ENCODE data around the gene IGF1R.

IGF1R gene

GRCh38 chr15:98898122-98898521 lies 249.8 kb downstream of the IGF1R start:
- no peak for DNase-seq

- peak; percentile 2 for DNase-seq
Measured at GRCh38 chr15:98899272-98900021, 251.1 kb downstream of the IGF1R start.

GRCh38 chr15:98900356-98900755 lies 252.0 kb downstream of the IGF1R start:
- no peak for DNase-seq

- no peak for DNase-seq
Measured at GRCh38 chr15:98901434-98902072, 253.2 kb downstream of the IGF1R start.

GRCh38 chr15:98902931-98903330 lies 254.6 kb downstream of the IGF1R start:
- no peak for DNase-seq

GRCh38 chr15:98903377-98904018 lies 255.2 kb downstream of the IGF1R start:
- no peak for DNase-seq

- DNase-seq = peak; percentile 9
Measured at GRCh38 chr15:98904544-98904943, 256.2 kb downstream of the IGF1R start.

GRCh38 chr15:98905963-98906711 lies 257.8 kb downstream of the IGF1R start:
- no peak for DNase-seq

GRCh38 chr15:98906712-98907083 lies 258.4 kb downstream of the IGF1R start:
- no peak for DNase-seq

- no peak for DNase-seq
Measured at GRCh38 chr15:98907927-98908471, 259.7 kb downstream of the IGF1R start.

- DNase-seq = no peak
Measured at GRCh38 chr15:98909968-98910885, 261.9 kb downstream of the IGF1R start.

- no peak for DNase-seq
Measured at GRCh38 chr15:98914626-98915025, 266.3 kb downstream of the IGF1R start.

GRCh38 chr15:98916826-98917225 lies 268.5 kb downstream of the IGF1R start:
- DNase-seq = no peak

GRCh38 chr15:98917417-98917816 lies 269.1 kb downstream of the IGF1R start:
- no peak for DNase-seq

- DNase-seq = no peak
Measured at GRCh38 chr15:98920091-98920880, 271.9 kb downstream of the IGF1R start.

GRCh38 chr15:98923171-98923570 lies 274.8 kb downstream of the IGF1R start:
- DNase-seq = no peak

- no peak for DNase-seq
Measured at GRCh38 chr15:98923579-98923978, 275.2 kb downstream of the IGF1R start.

GRCh38 chr15:98924401-98925049 lies 276.2 kb downstream of the IGF1R start:
- DNase-seq = no peak

GRCh38 chr15:98926236-98926635 lies 277.9 kb downstream of the IGF1R start:
- DNase-seq = no peak

GRCh38 chr15:98927022-98927421 lies 278.7 kb downstream of the IGF1R start:
- DNase-seq = no peak

GRCh38 chr15:98927996-98928395 lies 279.7 kb downstream of the IGF1R start:
- no peak for DNase-seq
